NCI-H345 treated with DMSO at 0.1 percent for 48 hours (cell line): Measurements from ENCODE around the gene SPRED2.

Experiments
- DNase-seq: peaks from one replicate; lab custom pipeline; 2025; ENCODE audit not compliant: unreplicated experiment; lab: John Stamatoyannopoulos, UW

SPRED2 gene

GRCh38 chr2:65287364-65287763, 145.0 kb downstream of the SPRED2 start:
- DNase-seq = no peak

- DNase-seq = no peak
Measured at GRCh38 chr2:65282477-65283053, 149.8 kb downstream of the SPRED2 start.

- DNase-seq = no peak
Measured at GRCh38 chr2:65281627-65282351, 150.6 kb downstream of the SPRED2 start.

- no peak for DNase-seq
Measured at GRCh38 chr2:65279756-65280155, 152.6 kb downstream of the SPRED2 start.

GRCh38 chr2:65278531-65278981, 153.8 kb downstream of the SPRED2 start:
- no peak for DNase-seq

GRCh38 chr2:65277791-65278483, 154.5 kb downstream of the SPRED2 start:
- DNase-seq = peak; percentile 23

GRCh38 chr2:65277118-65277517, 155.3 kb downstream of the SPRED2 start:
- no peak for DNase-seq

- DNase-seq = no peak
Measured at GRCh38 chr2:65276609-65277008, 155.8 kb downstream of the SPRED2 start.

GRCh38 chr2:65275141-65275915, 157.1 kb downstream of the SPRED2 start:
- no peak for DNase-seq

- DNase-seq = no peak
Measured at GRCh38 chr2:65273344-65273743, 159.1 kb downstream of the SPRED2 start.

GRCh38 chr2:65268957-65269356, 163.4 kb downstream of the SPRED2 start:
- DNase-seq = no peak

GRCh38 chr2:65267008-65267407, 165.4 kb downstream of the SPRED2 start:
- no peak for DNase-seq

- no peak for DNase-seq
Measured at GRCh38 chr2:65265671-65266045, 166.7 kb downstream of the SPRED2 start.

- peak; percentile 43 for DNase-seq
Measured at GRCh38 chr2:65264821-65265670, 167.4 kb downstream of the SPRED2 start.

- DNase-seq = no peak
Measured at GRCh38 chr2:65263986-65264385, 168.4 kb downstream of the SPRED2 start.

- no peak for DNase-seq
Measured at GRCh38 chr2:65263262-65263661, 169.1 kb downstream of the SPRED2 start.

GRCh38 chr2:65261676-65262075, 170.7 kb downstream of the SPRED2 start:
- no peak for DNase-seq
